ENCODE results near the gene NPRL2. TPM values are rescaled to one million over a fixed set of nuclear protein-coding genes. Genes with fewer than 3 reads are reported as not detected.

NPRL2 gene
- total and polyA plus RNA-seq, 2 of the 13 experiments (the other 11 are each of a cell fraction or from before 2014, with no cell fraction given), result 30.6 to 51.4 TPM

GRCh38 chr3:50320853-50321335 lies 29.7 kb downstream of the NPRL2 start (continued):
- no peak for TF ChIP-seq EP300 (IDR thresholded peaks at IDR 0.05; ENCODE audit: low read depth in 2 of 2, low read length in 2 of 2)
- TF ChIP-seq EP300 (CRISPR knock-in tag; IDR thresholded peaks at IDR 0.05; ENCODE audit: borderline replicate concordance), result no peak
- TF ChIP-seq TFDP2 (CRISPR knock-in tag; IDR thresholded peaks at IDR 0.05), result peak; percentile 32; the same call in 1 of the 2 replicates
- TF ChIP-seq ZBTB7B (CRISPR knock-in tag; IDR thresholded peaks at IDR 0.05), result 0 out of 2 replicates have a peak, but pooled peaks have one; percentile 15
- TF ChIP-seq GABPB1 (CRISPR knock-in tag; IDR thresholded peaks at IDR 0.05), result peak; percentile 38; the same call in 1 of the 2 replicates
- no peak for TF ChIP-seq ZNF589 (CRISPR knock-in tag; conservative IDR thresholded peaks at IDR 0.05)
- TF ChIP-seq PHF20 (CRISPR knock-in tag; IDR thresholded peaks at IDR 0.05), result no peak
- TF ChIP-seq ZNF296 (CRISPR knock-in tag; conservative IDR thresholded peaks at IDR 0.05), result no peak
- no peak for TF ChIP-seq SKI (IDR thresholded peaks at IDR 0.05; ENCODE audit: partially characterized antibody)
- peak; percentile 77 for TF ChIP-seq MAZ (IDR thresholded peaks at IDR 0.05; ENCODE audit: borderline replicate concordance, low read depth, low read length)
- TF ChIP-seq MAZ (CRISPR knock-in tag; IDR thresholded peaks at IDR 0.05; ENCODE audit: low read depth), result peak; percentile 89; the same call in 1 of the 2 replicates

- Histone ChIP-seq H3K9me3 (ENCODE audit: low read length) (no peaks in the 10 kb centered on the region), H3K36me3 (replicated peaks in 1 of 2; ENCODE audit: control insufficient read depth in 1 of 2, insufficient read depth in 2 of 2, low read length in 2 of 2) (peaks cover 16 to 34% of the 10 kb centered on the region in 2 experiments), H3K79me2 (ENCODE audit: insufficient read depth, low read length) (peaks cover 25% of the 10 kb centered on the region), H3K27me3 (ENCODE audit: control insufficient read depth in 1 of 2, insufficient read depth in 2 of 2, low read length in 2 of 2) (no peaks in the 10 kb centered on the region; a peak in 1 of 5 replicates), H3K4me3 (replicated peaks in 1 of 3; ENCODE audit: insufficient read depth in 1 of 3, low read depth in 2 of 3, low read length in 3 of 3) (peak overlapping the region; percentile 81 to 91 (median 85); a peak in 5 of 6 replicates), H3K4me2 (ENCODE audit: low read depth, low read length) (peak overlapping the region; percentile 94), H3K9ac (ENCODE audit: insufficient read depth, low read depth, low read length) (peak overlapping the region; percentile 99), H2AFZ (ENCODE audit: low read length) (no peak overlapping the region), H4K20me1 (ENCODE audit: insufficient read depth, low read length) (no peaks in the 10 kb centered on the region), H3K4me1 (ENCODE audit: insufficient read depth, low read length) (peaks cover 77% of the 10 kb centered on the region), H3K27ac (ENCODE audit: extremely low read length, insufficient read depth, low read length) (peak overlapping the region; percentile 100)
- BruUV-seq (replicated peaks), result no TSS peak
- POLR2A ChIA-PET, result interaction anchor here (1.2 to 13.0 kb wide), 4 partner anchors 11 to 20 kb away, joined by 7 to 222 read pairs (median 9); partner anchors contain the start of genes HYAL1, HYAL3 and NAA80
- FAIRE-seq (no peak), DNase-seq (ENCODE audit: low spot score) (no peak), ATAC-seq (no peak)
- intact Hi-C loops (cut with micrococcal nuclease; ENCODE audit: unreplicated experiment) (no loop called here), in situ Hi-C loops (cut with HindIII; ENCODE audit: extremely low pct_ligation_motif_present, low pct_unique_long_range_greater_than_20kb) (loop anchor here (5.0 kb wide), 1 partner anchor 58 kb away; no protein-coding TSS in a partner anchor)
- WGBS (ENCODE audit: low lambda C conversion rate), result 88% methylated on average over 15 of the region's 29 CpGs
- CTCF ChIA-PET (ENCODE audit: low intra/inter-chr PET ratio, low total read pairs), result no interaction called here
- TF ChIP-seq DNMT3B (CRISPR knock-in tag; conservative IDR thresholded peaks at IDR 0.05), result no peak
- 0 out of 2 replicates have a peak, but pooled peaks have one; percentile 11 for TF ChIP-seq ZMYM4 (CRISPR knock-in tag; IDR thresholded peaks at IDR 0.05)
- TF ChIP-seq ZNF460 (CRISPR knock-in tag; IDR thresholded peaks at IDR 0.05; ENCODE audit: borderline replicate concordance), result no peak
- TF ChIP-seq ZNF530 (CRISPR knock-in tag; IDR thresholded peaks at IDR 0.05; ENCODE audit: low read depth), result 0 out of 2 replicates have a peak, but pooled peaks have one; percentile 29
- TF ChIP-seq LBX2 (CRISPR knock-in tag; IDR thresholded peaks at IDR 0.05; ENCODE audit: borderline replicate concordance), result no peak
- 0 out of 2 replicates have a peak, but pooled peaks have one; percentile 57 for TF ChIP-seq HNRNPL (IDR thresholded peaks at IDR 0.05; ENCODE audit: low read depth, low read length)
- TF ChIP-seq ZNF501 (CRISPR knock-in tag; IDR thresholded peaks at IDR 0.05), result peak; percentile 41; the same call in 1 of the 2 replicates
- 0 out of 2 replicates have a peak, but pooled peaks have one; percentile 69 for TF ChIP-seq ZSCAN5A (CRISPR knock-in tag; IDR thresholded peaks at IDR 0.05; ENCODE audit: borderline replicate concordance)
These were observed 30.5 kb downstream of the NPRL2 start for GRCh38 chr3:50319894-50320625.

All from HepG2 (cell line).